Measurements from ENCODE around the gene FBXO38.

- TF ChIP-seq CTCF (IDR thresholded peaks at IDR 0.05) (no peak), EZH2 (IDR thresholded peaks at IDR 0.05) (no peak)
These were observed 36.1 kb upstream of the FBXO38 start for GRCh38 chr5:148347706-148348105.
